ENCODE results near the gene NXPE2. TPM values are rescaled to one million over a fixed set of nuclear protein-coding genes. Genes with fewer than 3 reads are reported as not detected.
A peak's percentile ranks its signal among the peaks of the same experiment; 100 is the strongest.

The NXPE2 gene
- total RNA-seq, 1 donor from 2014 or later: 0.11 TPM

GRCh38 chr11:114673661-114674060 is 4.7 kb upstream of the NXPE2 start:
- DNase-seq (ENCODE audit: low read depth): peak; percentile 2
- TF ChIP-seq EZH2 (IDR thresholded peaks at IDR 0.05; ENCODE audit: insufficient read depth, low read length) (no peak), CTCF (IDR thresholded peaks at IDR 0.05; ENCODE audit: insufficient read depth, low read depth, low read length) (no peak)
- H3K9me3 ChIP-seq (ENCODE audit: insufficient read depth, low read depth, low read length): no peaks in the 10 kb centered on the region

GRCh38 chr11:114679505-114679904 is 1.2 kb downstream of the NXPE2 start:
- Histone ChIP-seq H3K4me1 (ENCODE audit: insufficient read depth, low read length) (peaks cover 4% of the 10 kb centered on the region), H3K79me2 (ENCODE audit: insufficient read depth, low read length) (no peaks in the 10 kb centered on the region), H3K4me3 (ENCODE audit: insufficient read depth, low read depth, low read length) (no peak overlapping the region), H3K27me3 (ENCODE audit: insufficient read depth, low read length) (no peaks in the 10 kb centered on the region), H3K36me3 (ENCODE audit: insufficient read depth, low read length) (no peaks in the 10 kb centered on the region), H4K20me1 (ENCODE audit: insufficient read depth, low read length) (no peaks in the 10 kb centered on the region), H3K9me3 (ENCODE audit: insufficient read depth, low read depth, low read length) (no peaks in the 10 kb centered on the region), H2AFZ (ENCODE audit: low read depth, low read length) (no peak overlapping the region), H3K27ac (ENCODE audit: low read depth, low read length) (no peak overlapping the region), H3K4me2 (ENCODE audit: low read length) (no peak overlapping the region), H3K9ac (ENCODE audit: low read length) (no peak overlapping the region)
- no peak for FAIRE-seq
- no peaks in the 10 kb centered on the region for H3K36me3 Mint-ChIP-seq (ENCODE audit: low read depth, unreplicated experiment)
- H3K27me3 Mint-ChIP-seq (ENCODE audit: low read depth, unreplicated experiment): no peaks in the 10 kb centered on the region
- H3K9me3 Mint-ChIP-seq (ENCODE audit: unreplicated experiment): peaks cover 6% of the 10 kb centered on the region
- H3K4me3 Mint-ChIP-seq (ENCODE audit: unreplicated experiment): no peak overlapping the region
- TF ChIP-seq CTCF (IDR thresholded peaks at IDR 0.05; ENCODE audit: insufficient read depth, low read depth, low read length) (no peak), EZH2 (IDR thresholded peaks at IDR 0.05; ENCODE audit: insufficient read depth, low read length) (no peak)
- no peak overlapping the region for H3K27ac Mint-ChIP-seq (ENCODE audit: unreplicated experiment)
- no peak for DNase-seq (ENCODE audit: low read depth)
- H3K4me1 Mint-ChIP-seq (ENCODE audit: low read depth, unreplicated experiment): peaks cover 11% of the 10 kb centered on the region

More at GRCh38 chr11:114673661-114674060, 4.7 kb upstream of the NXPE2 start:
- H3K4me2 ChIP-seq (ENCODE audit: low read length): no peak overlapping the region
- no peaks in the 10 kb centered on the region for H4K20me1 ChIP-seq (ENCODE audit: insufficient read depth, low read length)
- Mint-ChIP-seq H3K4me1 (ENCODE audit: low read depth, unreplicated experiment) (peaks cover 10% of the 10 kb centered on the region), H3K27me3 (ENCODE audit: low read depth, unreplicated experiment) (no peaks in the 10 kb centered on the region), H3K36me3 (ENCODE audit: low read depth, unreplicated experiment) (no peaks in the 10 kb centered on the region), H3K9me3 (ENCODE audit: unreplicated experiment) (peaks cover 3% of the 10 kb centered on the region), H3K27ac (ENCODE audit: unreplicated experiment) (no peak overlapping the region), H3K4me3 (ENCODE audit: unreplicated experiment) (no peak overlapping the region)
- no peaks in the 10 kb centered on the region for H3K79me2 ChIP-seq (ENCODE audit: insufficient read depth, low read length)
- H3K27ac ChIP-seq (ENCODE audit: low read depth, low read length): no peak overlapping the region
- H3K36me3 ChIP-seq (ENCODE audit: insufficient read depth, low read length): no peaks in the 10 kb centered on the region
- no peak overlapping the region for H3K9ac ChIP-seq (ENCODE audit: low read length)
- H3K4me3 ChIP-seq (ENCODE audit: insufficient read depth, low read depth, low read length): no peak overlapping the region
- no peak overlapping the region for H2AFZ ChIP-seq (ENCODE audit: low read depth, low read length)
- peaks cover 4% of the 10 kb centered on the region for H3K4me1 ChIP-seq (ENCODE audit: insufficient read depth, low read length)
- H3K27me3 ChIP-seq (ENCODE audit: insufficient read depth, low read length): no peaks in the 10 kb centered on the region
- no peak for FAIRE-seq

- H3K9ac ChIP-seq (ENCODE audit: low read length): no peak overlapping the region
- H3K27ac Mint-ChIP-seq (ENCODE audit: unreplicated experiment): no peak overlapping the region
- peaks cover 7% of the 10 kb centered on the region for H3K4me1 Mint-ChIP-seq (ENCODE audit: low read depth, unreplicated experiment)
- no peak overlapping the region for H3K4me2 ChIP-seq (ENCODE audit: low read length)
- H3K4me3 Mint-ChIP-seq (ENCODE audit: unreplicated experiment): no peak overlapping the region
- H3K36me3 Mint-ChIP-seq (ENCODE audit: low read depth, unreplicated experiment): no peaks in the 10 kb centered on the region
- H3K27me3 ChIP-seq (ENCODE audit: insufficient read depth, low read length): no peaks in the 10 kb centered on the region
- FAIRE-seq (no peak), DNase-seq (ENCODE audit: low read depth) (no peak)
- no peak overlapping the region for H2AFZ ChIP-seq (ENCODE audit: low read depth, low read length)
- H4K20me1 ChIP-seq (ENCODE audit: insufficient read depth, low read length): no peaks in the 10 kb centered on the region
- no peaks in the 10 kb centered on the region for H3K36me3 ChIP-seq (ENCODE audit: insufficient read depth, low read length)
- H3K9me3 ChIP-seq (ENCODE audit: insufficient read depth, low read depth, low read length): no peaks in the 10 kb centered on the region
- no peak overlapping the region for H3K27ac ChIP-seq (ENCODE audit: low read depth, low read length)
- H3K9me3 Mint-ChIP-seq (ENCODE audit: unreplicated experiment): peaks cover 13% of the 10 kb centered on the region
- TF ChIP-seq CTCF (IDR thresholded peaks at IDR 0.05; ENCODE audit: insufficient read depth, low read depth, low read length): no peak
- no peak for TF ChIP-seq EZH2 (IDR thresholded peaks at IDR 0.05; ENCODE audit: insufficient read depth, low read length)
- H3K4me3 ChIP-seq (ENCODE audit: insufficient read depth, low read depth, low read length): no peak overlapping the region
- H3K27me3 Mint-ChIP-seq (ENCODE audit: low read depth, unreplicated experiment): no peaks in the 10 kb centered on the region
- H3K4me1 ChIP-seq (ENCODE audit: insufficient read depth, low read length): peaks cover 4% of the 10 kb centered on the region
- no peaks in the 10 kb centered on the region for H3K79me2 ChIP-seq (ENCODE audit: insufficient read depth, low read length)
Observed at GRCh38 chr11:114683007-114683406, 4.7 kb downstream of the NXPE2 start.

All from astrocyte (in vitro differentiated cells and primary cell).